ENCODE results near the gene DPF3.

The DPF3 gene

GRCh38 chr14:72849222-72849621, 44.7 kb downstream of the DPF3 start:
- Histone ChIP-seq H3K27ac (ENCODE audit: low read depth, low read length) (no peak overlapping the region), H3K27me3 (ENCODE audit: control insufficient read depth in 5 of 5, insufficient read depth in 4 of 5, low read length in 5 of 5) (no peaks in the 10 kb centered on the region), H3K36me3 (ENCODE audit: control insufficient read depth in 5 of 5, insufficient read depth in 5 of 5, low read length in 5 of 5) (no peaks in the 10 kb centered on the region), H3K9me3 (ENCODE audit: control insufficient read depth in 5 of 5, low read length in 5 of 5) (no peaks in the 10 kb centered on the region), H3K4me3 (ENCODE audit: low read depth in 1 of 5, low read length in 5 of 5) (no peak overlapping the region), H3K4me1 (ENCODE audit: control insufficient read depth in 5 of 5, insufficient read depth in 5 of 5, low read length in 5 of 5) (peaks cover 0 to 5% (median 0%) of the 10 kb centered on the region in 5 donors), H3K9ac (ENCODE audit: low read length in 5 of 5) (no peak overlapping the region)

GRCh38 chr14:72847721-72848120, 46.2 kb downstream of the DPF3 start:
- Histone ChIP-seq H3K4me1 (ENCODE audit: control insufficient read depth in 5 of 5, insufficient read depth in 5 of 5, low read length in 5 of 5) (peaks cover 0 to 5% (median 0%) of the 10 kb centered on the region in 5 donors), H3K27me3 (ENCODE audit: control insufficient read depth in 5 of 5, insufficient read depth in 4 of 5, low read length in 5 of 5) (no peaks in the 10 kb centered on the region), H3K36me3 (ENCODE audit: control insufficient read depth in 5 of 5, insufficient read depth in 5 of 5, low read length in 5 of 5) (no peaks in the 10 kb centered on the region), H3K27ac (ENCODE audit: low read depth, low read length) (no peak overlapping the region), H3K9me3 (ENCODE audit: control insufficient read depth in 5 of 5, low read length in 5 of 5) (no peaks in the 10 kb centered on the region), H3K4me3 (ENCODE audit: low read depth in 1 of 5, low read length in 5 of 5) (no peak overlapping the region), H3K9ac (ENCODE audit: low read length in 5 of 5) (no peak overlapping the region)

DNA sequence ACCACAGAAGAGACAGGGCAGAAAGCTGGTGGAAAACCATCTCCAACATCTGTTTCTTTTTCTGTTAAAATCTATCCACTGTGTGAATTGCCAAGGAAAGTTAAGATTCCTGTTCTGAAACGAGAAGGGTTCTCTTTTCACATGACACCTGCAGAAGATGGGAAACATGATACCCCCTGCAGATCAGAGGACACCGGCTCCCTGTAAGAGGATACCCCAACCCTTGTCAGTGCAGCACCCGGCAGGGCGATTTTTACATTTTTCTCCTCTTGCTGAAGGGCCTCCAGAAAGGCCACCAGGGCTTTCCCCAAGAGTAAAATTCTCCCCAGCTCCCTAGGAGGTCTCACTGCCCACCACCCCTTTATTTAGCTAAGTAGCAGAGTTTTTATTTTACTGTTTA, 48.2 kb downstream of the DPF3 start:
- no peaks in the 10 kb centered on the region for H3K27me3 ChIP-seq (ENCODE audit: control insufficient read depth in 5 of 5, insufficient read depth in 4 of 5, low read length in 5 of 5)
- H3K4me3 ChIP-seq (ENCODE audit: low read depth in 1 of 5, low read length in 5 of 5), result no peak overlapping the region
- H3K9me3 ChIP-seq (ENCODE audit: control insufficient read depth in 5 of 5, low read length in 5 of 5), result no peaks in the 10 kb centered on the region
- no peaks in the 10 kb centered on the region for H3K36me3 ChIP-seq (ENCODE audit: control insufficient read depth in 5 of 5, insufficient read depth in 5 of 5, low read length in 5 of 5)
- no peak overlapping the region for H3K9ac ChIP-seq (ENCODE audit: low read length in 5 of 5)
- no peak overlapping the region for H3K27ac ChIP-seq (ENCODE audit: low read depth, low read length)
- peaks cover 0 to 5% (median 0%) of the 10 kb centered on the region in 5 donors for H3K4me1 ChIP-seq (ENCODE audit: control insufficient read depth in 5 of 5, insufficient read depth in 5 of 5, low read length in 5 of 5)

- H3K4me3 ChIP-seq (ENCODE audit: low read depth in 1 of 5, low read length in 5 of 5), result no peak overlapping the region
- no peak overlapping the region for H3K9ac ChIP-seq (ENCODE audit: low read length in 5 of 5)
- no peak overlapping the region for H3K27ac ChIP-seq (ENCODE audit: low read depth, low read length)
- H3K4me1 ChIP-seq (ENCODE audit: control insufficient read depth in 5 of 5, insufficient read depth in 5 of 5, low read length in 5 of 5), result peaks cover 0 to 5% (median 0%) of the 10 kb centered on the region in 5 donors
- H3K9me3 ChIP-seq (ENCODE audit: control insufficient read depth in 5 of 5, low read length in 5 of 5), result no peaks in the 10 kb centered on the region
- H3K27me3 ChIP-seq (ENCODE audit: control insufficient read depth in 5 of 5, insufficient read depth in 4 of 5, low read length in 5 of 5), result no peaks in the 10 kb centered on the region
- no peaks in the 10 kb centered on the region for H3K36me3 ChIP-seq (ENCODE audit: control insufficient read depth in 5 of 5, insufficient read depth in 5 of 5, low read length in 5 of 5)
These were observed 48.7 kb downstream of the DPF3 start for GRCh38 chr14:72845196-72845595.

- no peaks in the 10 kb centered on the region for H3K27me3 ChIP-seq (ENCODE audit: control insufficient read depth in 5 of 5, insufficient read depth in 4 of 5, low read length in 5 of 5)
- no peaks in the 10 kb centered on the region for H3K36me3 ChIP-seq (ENCODE audit: control insufficient read depth in 5 of 5, insufficient read depth in 5 of 5, low read length in 5 of 5)
- H3K9me3 ChIP-seq (ENCODE audit: control insufficient read depth in 5 of 5, low read length in 5 of 5), result no peaks in the 10 kb centered on the region
- no peak overlapping the region for H3K4me3 ChIP-seq (ENCODE audit: low read depth in 1 of 5, low read length in 5 of 5)
- H3K9ac ChIP-seq (ENCODE audit: low read length in 5 of 5), result no peak overlapping the region
- no peak overlapping the region for H3K27ac ChIP-seq (ENCODE audit: low read depth, low read length)
- H3K4me1 ChIP-seq (ENCODE audit: control insufficient read depth in 5 of 5, insufficient read depth in 5 of 5, low read length in 5 of 5), result peaks cover 0 to 3% (median 0%) of the 10 kb centered on the region in 5 donors
These were observed 49.4 kb downstream of the DPF3 start for GRCh38 chr14:72844524-72844923.

DNA sequence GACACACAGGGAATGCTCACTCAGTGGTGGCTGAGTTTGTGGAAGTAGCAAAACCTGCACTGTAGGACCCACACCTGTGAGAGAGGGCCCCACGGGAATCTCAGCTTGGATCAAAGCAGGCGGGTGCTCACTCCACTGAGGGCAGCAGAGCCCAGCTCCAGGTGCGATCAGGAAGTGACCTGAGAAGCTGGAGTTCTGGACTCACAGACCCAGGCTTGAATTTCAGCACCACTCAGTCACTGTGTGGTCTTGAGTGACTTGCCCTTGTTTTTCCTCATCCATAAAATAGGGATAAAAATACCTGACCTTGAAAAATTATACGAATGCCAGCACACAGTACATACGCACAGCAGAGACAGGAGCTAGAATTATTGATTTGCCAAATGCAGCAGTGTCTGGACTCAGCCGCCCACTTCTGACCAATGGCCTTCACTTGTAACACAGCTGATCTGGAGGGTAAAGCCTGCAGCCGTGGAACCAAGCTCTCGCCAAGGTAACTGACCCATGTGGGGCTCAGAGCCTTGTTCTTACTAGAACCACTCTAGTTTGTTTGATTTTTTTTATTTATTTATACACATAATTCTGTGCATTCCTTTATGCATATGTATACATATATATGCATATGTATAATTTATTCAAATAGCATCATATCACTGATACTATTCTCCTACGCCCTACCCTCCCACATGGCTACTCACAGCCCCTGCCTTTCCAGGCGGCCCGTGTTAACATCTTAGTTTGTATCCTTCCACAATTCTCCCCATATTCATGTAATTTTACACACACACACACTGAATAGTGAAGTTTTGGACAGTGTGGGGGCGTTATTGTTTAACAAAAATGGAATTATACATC, 53.9 kb downstream of the DPF3 start:
- H3K4me3 ChIP-seq (ENCODE audit: low read depth in 1 of 5, low read length in 5 of 5), result no peak overlapping the region
- no peak overlapping the region for H3K9ac ChIP-seq (ENCODE audit: low read length in 5 of 5)
- no peaks in the 10 kb centered on the region for H3K36me3 ChIP-seq (ENCODE audit: control insufficient read depth in 5 of 5, insufficient read depth in 5 of 5, low read length in 5 of 5)
- H3K27ac ChIP-seq (ENCODE audit: low read depth, low read length), result no peak overlapping the region
- no peaks in the 10 kb centered on the region for H3K9me3 ChIP-seq (ENCODE audit: control insufficient read depth in 5 of 5, low read length in 5 of 5)
- H3K27me3 ChIP-seq (ENCODE audit: control insufficient read depth in 5 of 5, insufficient read depth in 4 of 5, low read length in 5 of 5), result no peaks in the 10 kb centered on the region
- no peaks in the 10 kb centered on the region for H3K4me1 ChIP-seq (ENCODE audit: control insufficient read depth in 5 of 5, insufficient read depth in 5 of 5, low read length in 5 of 5)

DNA sequence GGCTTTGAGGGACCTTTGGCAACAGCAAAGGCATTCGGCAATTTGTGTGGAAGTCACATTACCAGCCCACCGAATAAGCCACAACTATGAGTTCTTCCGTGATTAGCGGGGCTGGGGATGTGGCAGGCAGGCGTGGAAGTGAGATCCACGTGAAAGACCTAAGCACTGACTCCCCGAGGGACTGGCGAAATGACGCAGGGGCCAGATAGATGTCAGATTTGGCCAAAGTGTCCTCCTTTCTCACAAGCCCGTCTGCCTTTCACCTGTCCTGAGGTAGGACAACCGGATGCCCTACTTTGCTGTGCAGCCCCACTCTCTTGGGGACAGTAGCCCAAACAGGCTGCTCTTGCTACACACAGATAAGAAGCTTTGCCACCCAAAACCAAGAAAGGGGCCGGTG, 54.5 kb downstream of the DPF3 start:
- Histone ChIP-seq H3K9ac (ENCODE audit: low read length in 5 of 5) (no peak overlapping the region), H3K4me1 (ENCODE audit: control insufficient read depth in 5 of 5, insufficient read depth in 5 of 5, low read length in 5 of 5) (no peaks in the 10 kb centered on the region), H3K4me3 (ENCODE audit: low read depth in 1 of 5, low read length in 5 of 5) (no peak overlapping the region), H3K36me3 (ENCODE audit: control insufficient read depth in 5 of 5, insufficient read depth in 5 of 5, low read length in 5 of 5) (no peaks in the 10 kb centered on the region), H3K9me3 (ENCODE audit: control insufficient read depth in 5 of 5, low read length in 5 of 5) (no peaks in the 10 kb centered on the region), H3K27ac (ENCODE audit: low read depth, low read length) (no peak overlapping the region), H3K27me3 (ENCODE audit: control insufficient read depth in 5 of 5, insufficient read depth in 4 of 5, low read length in 5 of 5) (no peaks in the 10 kb centered on the region)

- H3K4me1 ChIP-seq (ENCODE audit: control insufficient read depth in 5 of 5, insufficient read depth in 5 of 5, low read length in 5 of 5), result peaks cover 0 to 3% (median under 1%) of the 10 kb centered on the region in 5 donors
- H3K9me3 ChIP-seq (ENCODE audit: control insufficient read depth in 5 of 5, low read length in 5 of 5), result no peaks in the 10 kb centered on the region
- no peaks in the 10 kb centered on the region for H3K36me3 ChIP-seq (ENCODE audit: control insufficient read depth in 5 of 5, insufficient read depth in 5 of 5, low read length in 5 of 5)
- H3K27me3 ChIP-seq (ENCODE audit: control insufficient read depth in 5 of 5, insufficient read depth in 4 of 5, low read length in 5 of 5), result peaks cover 0 to 2% (median 0%) of the 10 kb centered on the region in 5 donors
- no peak overlapping the region for H3K9ac ChIP-seq (ENCODE audit: low read length in 5 of 5)
- no peak overlapping the region for H3K4me3 ChIP-seq (ENCODE audit: low read depth in 1 of 5, low read length in 5 of 5)
- no peak overlapping the region for H3K27ac ChIP-seq (ENCODE audit: low read depth, low read length)
These were observed 57.8 kb downstream of the DPF3 start for GRCh38 chr14:72836085-72836484.

- no peak overlapping the region for H3K27ac ChIP-seq (ENCODE audit: low read depth, low read length)
- H3K9me3 ChIP-seq (ENCODE audit: control insufficient read depth in 5 of 5, low read length in 5 of 5), result no peaks in the 10 kb centered on the region
- H3K4me1 ChIP-seq (ENCODE audit: control insufficient read depth in 5 of 5, insufficient read depth in 5 of 5, low read length in 5 of 5), result peaks cover 0 to 13% (median 5%) of the 10 kb centered on the region in 5 donors
- H3K36me3 ChIP-seq (ENCODE audit: control insufficient read depth in 5 of 5, insufficient read depth in 5 of 5, low read length in 5 of 5), result no peaks in the 10 kb centered on the region
- peaks cover 0 to 7% (median 0%) of the 10 kb centered on the region in 5 donors for H3K27me3 ChIP-seq (ENCODE audit: control insufficient read depth in 5 of 5, insufficient read depth in 4 of 5, low read length in 5 of 5)
- H3K4me3 ChIP-seq (ENCODE audit: low read depth in 1 of 5, low read length in 5 of 5), result no peak overlapping the region
- no peak overlapping the region for H3K9ac ChIP-seq (ENCODE audit: low read length in 5 of 5)
These were observed 60.7 kb downstream of the DPF3 start for GRCh38 chr14:72833174-72833573.

- Histone ChIP-seq H3K9me3 (ENCODE audit: control insufficient read depth in 5 of 5, low read length in 5 of 5) (no peaks in the 10 kb centered on the region), H3K27ac (ENCODE audit: low read depth, low read length) (no peak overlapping the region), H3K9ac (ENCODE audit: low read length in 5 of 5) (peak overlapping the region in 1 of 5 donors; percentile 20), H3K36me3 (ENCODE audit: control insufficient read depth in 5 of 5, insufficient read depth in 5 of 5, low read length in 5 of 5) (no peaks in the 10 kb centered on the region), H3K27me3 (ENCODE audit: control insufficient read depth in 5 of 5, insufficient read depth in 4 of 5, low read length in 5 of 5) (peaks cover 0 to 7% (median 0%) of the 10 kb centered on the region in 5 donors), H3K4me1 (ENCODE audit: control insufficient read depth in 5 of 5, insufficient read depth in 5 of 5, low read length in 5 of 5) (peaks cover 0 to 13% (median 7%) of the 10 kb centered on the region in 5 donors), H3K4me3 (ENCODE audit: low read depth in 1 of 5, low read length in 5 of 5) (peak overlapping the region in 1 of 5 donors; percentile 18)
These were observed 62.9 kb downstream of the DPF3 start for GRCh38 chr14:72830786-72831594.

Measured in subcutaneous abdominal adipose tissue (tissue), 5 donors.